Stimulated activated CD4-positive, alpha-beta T cell treated with anti-CD3 and anti-CD28 coated beads, TNF-alpha, amount 100 ng/mL, for 24 hours (primary cell): ENCODE results near the gene ZSCAN31.
A peak's percentile ranks its signal among the peaks of the same experiment; 100 is the strongest.
"Not testable (repeated sequence)": the region's sequence is repeated elsewhere in the genome, so short reads cannot be mapped to it uniquely, and the experiment has no call there.

Source experiments
- DNase-seq, 3 experiments: peaks; one replicate each; pipeline ENCODE4 v3.0.0-alpha.2; 2020; ENCODE audit warnings: low read depth in 3 of 3

ZSCAN31 gene

DNA sequence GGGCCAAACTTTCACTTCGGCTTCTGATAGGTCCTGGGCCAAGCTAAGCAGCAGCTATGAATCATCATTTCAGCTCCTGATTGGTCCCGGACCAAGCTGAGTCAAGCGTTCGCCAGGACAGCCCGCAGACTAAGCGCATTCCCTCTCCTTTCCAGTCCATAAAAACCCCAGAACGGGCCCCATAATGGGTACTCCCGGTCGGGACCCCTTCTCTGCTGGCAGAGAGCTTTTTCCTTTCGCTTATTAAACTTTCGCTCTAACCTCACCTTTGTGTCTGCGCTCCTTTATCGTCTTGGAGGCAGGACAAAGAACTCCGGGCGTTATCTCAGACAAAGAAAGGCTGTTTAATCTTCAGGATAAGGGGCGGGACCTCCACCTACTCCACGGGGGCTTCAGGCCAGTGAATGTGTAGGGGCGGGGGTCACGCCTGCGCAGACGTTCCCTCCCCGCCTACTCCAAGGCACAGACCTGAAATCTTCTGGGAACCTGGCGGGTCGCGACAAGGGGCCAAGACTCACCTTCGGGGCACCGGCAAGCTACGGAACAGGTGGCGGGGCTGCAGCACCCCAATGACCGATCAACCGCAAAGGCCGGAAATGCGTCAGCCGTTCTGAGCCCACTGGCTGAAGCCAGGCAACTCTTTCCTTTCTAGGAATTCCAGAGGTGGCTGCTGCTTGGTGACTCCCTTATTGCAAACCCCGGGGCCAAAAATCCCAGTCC is at the start of gene ZSCAN31:
Gene ZSCAN31, minus strand, starts transcription at position 585 of the 720 bp plus-strand sequence. CDS start 6,465 bp downstream, outside the sequence.
- peak; percentile 52 to 72 (median 53) for DNase-seq

GRCh38 chr6:28384143-28384533 is 48.2 kb upstream of the ZSCAN31 start:
- no peak for DNase-seq

DNA sequence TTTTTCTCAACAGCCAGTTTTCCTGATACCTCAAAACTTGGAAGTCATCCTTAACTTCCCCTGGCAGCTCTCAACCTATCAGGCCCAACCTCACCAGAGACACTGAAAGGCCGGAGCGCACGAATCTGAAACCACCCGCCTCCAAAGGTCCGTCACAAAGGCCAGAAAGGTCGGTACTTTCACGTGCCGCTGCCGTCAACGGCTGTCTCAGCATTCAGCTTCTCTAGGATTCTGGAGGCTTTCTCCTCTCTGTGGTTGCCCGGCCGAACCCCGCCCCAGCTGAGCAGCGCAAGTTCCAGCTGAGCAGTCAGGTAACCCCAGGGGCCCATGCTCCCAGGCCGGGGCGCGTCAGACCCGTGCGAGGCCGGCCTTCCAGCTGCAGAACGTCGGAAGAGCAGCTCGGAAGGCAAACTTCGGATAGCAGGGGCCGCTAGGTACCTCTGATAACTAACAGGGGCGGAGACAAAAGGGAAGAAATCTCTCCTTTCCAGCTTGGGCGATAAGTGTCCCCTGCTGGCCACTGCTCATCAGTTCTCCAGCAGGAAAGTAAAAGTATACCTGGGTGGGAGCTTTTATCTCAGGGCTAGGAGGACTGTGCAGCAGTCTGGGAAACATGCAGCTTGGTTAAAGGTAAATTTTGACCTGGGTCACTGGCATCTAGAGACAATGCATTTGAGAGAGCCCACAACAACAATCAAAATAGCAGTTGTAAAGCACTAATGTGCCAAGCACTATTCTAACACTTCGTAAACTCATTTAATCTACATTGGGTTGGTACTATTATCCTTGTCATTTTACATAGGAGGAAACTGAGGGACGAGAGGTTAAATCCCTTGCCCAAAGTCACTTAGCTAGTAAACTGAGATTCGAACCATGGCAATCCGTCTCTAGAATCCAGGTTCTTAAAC is 47.5 kb upstream of the ZSCAN31 start:
- DNase-seq = peak in 2 of 3 experiments; percentile 2 to 44

GRCh38 chr6:28380381-28380780 is 44.4 kb upstream of the ZSCAN31 start:
- DNase-seq = no peak

GRCh38 chr6:28378644-28379043 is 42.7 kb upstream of the ZSCAN31 start:
- no peak for DNase-seq

DNA sequence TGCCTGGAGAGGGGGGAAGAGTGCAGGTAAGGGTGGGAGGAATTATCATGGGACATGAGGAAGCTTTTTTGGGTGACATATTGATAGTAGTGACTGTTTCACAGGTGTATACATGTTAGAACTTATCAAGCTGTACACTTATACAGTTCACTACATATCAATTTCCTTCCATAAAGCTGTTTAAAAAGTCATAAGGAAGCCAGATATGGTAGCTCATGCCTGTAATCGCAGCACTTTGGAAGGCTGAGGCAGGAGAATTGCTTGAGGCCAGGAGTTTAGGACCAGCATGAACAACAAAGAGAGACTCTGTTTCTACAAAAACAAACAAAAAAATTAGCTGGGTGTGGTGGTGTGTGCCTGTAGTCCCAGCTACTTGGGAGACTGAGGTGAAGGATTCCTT is 41.9 kb upstream of the ZSCAN31 start:
- no peak for DNase-seq

DNA sequence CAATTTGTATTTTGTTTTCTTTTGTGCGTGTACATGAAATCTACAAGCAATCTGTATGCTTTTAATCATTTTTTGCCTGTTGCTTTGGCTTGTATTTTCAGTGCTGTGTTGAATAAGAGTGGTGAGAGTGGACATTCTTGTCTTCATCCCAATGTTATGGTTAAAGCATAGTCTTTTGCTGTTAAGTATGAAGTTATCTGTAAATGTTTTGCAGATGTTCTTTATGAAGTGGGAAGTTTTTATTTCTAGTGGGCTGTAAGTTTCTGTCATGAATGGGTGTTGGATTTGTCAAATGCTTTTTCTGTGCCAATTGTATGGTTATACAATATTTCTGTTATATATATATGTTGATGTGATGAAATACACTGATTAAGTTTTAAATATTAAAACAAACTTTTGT is 38.0 kb upstream of the ZSCAN31 start:
- no peak for DNase-seq

- DNase-seq = no peak
Measured at GRCh38 chr6:28371706-28372451, 35.9 kb upstream of the ZSCAN31 start.

- no peak for DNase-seq
Measured at GRCh38 chr6:28371280-28371679, 35.3 kb upstream of the ZSCAN31 start.

DNA sequence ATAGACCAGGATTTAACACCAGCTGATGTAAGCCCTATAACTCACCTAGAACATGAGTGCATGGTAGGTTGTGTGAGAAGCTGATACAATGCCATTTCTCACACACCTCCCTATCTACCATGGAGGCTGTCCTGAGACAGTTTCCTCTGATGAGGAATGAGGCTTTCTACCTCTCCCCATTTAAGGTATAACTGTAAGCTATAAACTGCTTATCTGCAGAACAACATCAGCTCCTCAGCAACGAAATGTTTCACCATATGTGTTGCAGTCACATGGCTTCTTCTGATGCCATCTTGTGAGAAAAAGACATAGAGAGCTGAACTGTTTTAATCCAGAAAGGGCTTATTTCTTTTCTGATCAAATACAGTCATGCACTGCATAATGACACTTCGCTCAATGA is 34.5 kb upstream of the ZSCAN31 start:
- DNase-seq = no peak

- no peak for DNase-seq
Measured at GRCh38 chr6:28369463-28369862, 33.5 kb upstream of the ZSCAN31 start.

DNA sequence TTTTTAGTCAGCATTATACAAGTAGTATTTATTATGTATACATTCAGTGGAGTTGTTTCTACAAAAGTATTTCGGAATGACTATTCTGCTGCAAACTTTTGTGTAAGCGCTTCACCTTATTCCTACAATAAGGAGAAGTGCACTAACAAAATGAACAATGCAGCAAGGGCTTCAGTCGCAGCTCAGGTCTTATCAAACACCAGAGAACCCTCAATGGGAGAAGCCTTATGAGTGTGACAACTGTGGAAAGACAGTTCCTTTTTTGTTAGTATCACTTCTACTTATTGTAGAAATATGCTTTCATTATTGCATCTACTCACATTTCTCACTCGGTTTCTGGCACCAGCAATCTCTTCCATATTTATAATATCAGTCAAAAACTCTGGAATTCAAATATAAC is 32.6 kb upstream of the ZSCAN31 start:
- no peak for DNase-seq

DNA sequence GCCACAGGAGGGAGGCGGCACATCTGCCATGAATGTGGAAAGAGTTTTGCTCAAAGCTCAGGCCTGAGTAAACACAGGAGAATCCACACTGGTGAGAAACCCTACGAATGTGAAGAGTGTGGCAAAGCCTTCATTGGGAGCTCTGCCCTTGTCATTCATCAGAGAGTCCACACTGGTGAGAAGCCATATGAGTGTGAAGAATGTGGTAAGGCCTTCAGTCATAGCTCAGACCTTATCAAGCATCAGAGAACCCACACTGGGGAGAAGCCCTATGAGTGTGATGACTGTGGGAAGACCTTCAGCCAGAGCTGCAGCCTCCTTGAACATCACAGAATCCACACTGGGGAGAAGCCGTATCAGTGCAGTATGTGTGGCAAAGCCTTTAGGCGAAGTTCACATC is 29.6 kb upstream of the ZSCAN31 start:
- not testable (repeated sequence) for DNase-seq

DNA sequence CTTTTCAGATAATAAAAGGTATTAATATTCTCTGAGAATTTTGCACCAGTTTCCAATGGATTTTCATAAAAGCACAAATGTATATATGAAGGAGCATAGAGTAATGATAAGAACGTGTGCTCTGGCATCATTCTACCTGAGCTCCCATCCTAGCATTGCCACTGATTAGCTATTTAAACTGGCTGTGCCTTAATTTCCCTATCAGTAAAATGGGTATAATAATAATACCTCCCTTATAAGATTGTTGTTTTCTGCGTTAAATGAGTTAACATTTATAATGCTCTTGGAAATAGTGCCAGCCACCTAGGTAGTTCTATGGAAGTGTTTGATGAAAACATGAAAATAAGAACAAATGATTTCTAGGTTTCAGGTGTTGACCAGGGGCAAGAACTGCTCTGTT is 25.0 kb upstream of the ZSCAN31 start:
- DNase-seq = no peak

- not testable (repeated sequence) for DNase-seq
Measured at GRCh38 chr6:28359562-28359961, 23.6 kb upstream of the ZSCAN31 start.

GRCh38 chr6:28357036-28357435 is 21.1 kb upstream of the ZSCAN31 start:
- DNase-seq = no peak

GRCh38 chr6:28356666-28357020 is 20.7 kb upstream of the ZSCAN31 start:
- DNase-seq = no peak

DNA sequence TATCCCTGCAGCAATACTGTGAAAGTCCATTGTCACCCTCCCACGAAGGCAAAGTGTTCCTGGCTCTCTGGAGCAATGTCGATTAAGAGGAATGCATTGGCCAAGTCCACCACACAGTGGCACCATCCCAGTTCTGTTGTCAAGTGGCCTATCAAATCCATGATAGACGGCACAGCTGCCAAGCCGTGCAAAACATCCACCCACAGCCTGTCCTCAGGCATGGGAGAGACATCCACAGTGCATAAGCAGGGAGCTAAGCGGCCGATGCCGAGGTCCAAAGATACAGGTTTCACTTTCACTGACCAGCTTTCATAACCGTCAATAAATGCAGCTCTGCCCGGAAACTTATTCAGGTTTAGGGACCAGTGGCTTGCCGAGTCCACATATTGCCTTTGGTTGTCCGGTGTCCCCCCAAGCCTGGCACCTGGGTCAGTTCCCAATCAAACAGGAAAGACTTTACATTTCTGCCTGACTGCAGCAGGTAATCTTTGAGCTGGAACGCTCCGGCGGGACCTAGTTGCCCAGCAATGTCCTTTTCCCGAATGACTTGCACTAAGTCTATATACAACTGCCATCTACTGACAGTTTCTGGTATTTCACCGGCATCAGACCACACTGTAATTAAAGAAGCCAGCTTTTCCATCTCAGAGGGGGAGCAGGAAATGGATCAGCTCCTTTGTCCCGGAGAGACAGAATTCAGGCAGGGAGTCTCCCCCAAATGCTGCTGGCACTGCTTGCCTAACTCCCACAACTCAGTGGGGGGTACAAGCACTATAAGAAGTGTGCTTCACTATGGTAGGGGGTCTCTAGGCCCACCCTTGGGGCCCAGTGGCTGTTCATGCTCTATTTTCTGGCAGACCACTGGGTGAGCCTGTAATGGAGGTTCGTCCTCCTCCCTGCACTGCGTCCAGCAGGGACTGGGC is 20.1 kb upstream of the ZSCAN31 start:
- DNase-seq = peak; percentile 31 to 63 (median 43)

- no peak for DNase-seq
Measured at GRCh38 chr6:28354688-28355554, 19.0 kb upstream of the ZSCAN31 start.

DNA sequence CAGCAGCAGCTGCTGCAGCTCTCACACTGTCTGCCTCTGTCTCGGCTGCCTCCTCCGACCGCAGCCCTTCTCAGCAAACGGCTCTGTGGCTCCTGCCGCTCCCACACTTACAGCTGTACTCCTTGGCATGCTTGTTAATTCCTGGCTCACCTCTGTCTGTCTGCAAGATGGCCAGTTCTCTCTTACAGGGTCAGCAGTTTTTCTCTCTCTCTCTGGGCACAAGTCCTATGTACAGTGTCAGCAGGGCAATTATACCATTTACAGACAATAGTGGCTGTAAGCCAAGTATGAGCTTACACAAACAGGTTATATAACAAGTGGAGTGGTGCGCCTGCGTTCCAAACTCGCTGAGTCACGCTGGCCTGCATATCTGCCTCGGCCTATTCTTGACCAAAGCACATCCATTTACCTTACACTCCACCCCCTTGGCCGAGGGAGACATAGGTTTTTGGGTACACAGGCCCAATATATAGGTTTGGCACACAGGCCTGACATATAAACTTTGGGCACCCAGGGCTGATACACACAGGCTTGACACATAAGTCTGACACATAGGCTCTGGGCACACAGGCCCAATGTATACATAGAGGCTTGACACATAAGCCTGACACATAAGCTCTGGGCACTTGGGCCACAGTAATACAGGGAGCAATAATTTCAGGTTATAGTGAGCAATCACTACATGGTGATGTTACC is 18.2 kb upstream of the ZSCAN31 start:
- no peak for DNase-seq
